ENCODE data around the gene MYT1. TPM values are rescaled to one million over a fixed set of nuclear protein-coding genes. Genes with fewer than 3 reads are reported as not detected.
"Not testable (repeated sequence)": the region's sequence is repeated elsewhere in the genome, so short reads cannot be mapped to it uniquely, and the experiment has no call there.

The MYT1 gene
- total RNA-seq, 1 experiment from 2014 or later: 7.1 TPM

GRCh38 chr20:64133951-64134407 lies 30.3 kb upstream of the MYT1 start (continued):
- TF ChIP-seq SRF (IDR thresholded peaks at IDR 0.05; ENCODE audit: low read depth) (no peak), ZFX (IDR thresholded peaks at IDR 0.05) (no peak)

DNA sequence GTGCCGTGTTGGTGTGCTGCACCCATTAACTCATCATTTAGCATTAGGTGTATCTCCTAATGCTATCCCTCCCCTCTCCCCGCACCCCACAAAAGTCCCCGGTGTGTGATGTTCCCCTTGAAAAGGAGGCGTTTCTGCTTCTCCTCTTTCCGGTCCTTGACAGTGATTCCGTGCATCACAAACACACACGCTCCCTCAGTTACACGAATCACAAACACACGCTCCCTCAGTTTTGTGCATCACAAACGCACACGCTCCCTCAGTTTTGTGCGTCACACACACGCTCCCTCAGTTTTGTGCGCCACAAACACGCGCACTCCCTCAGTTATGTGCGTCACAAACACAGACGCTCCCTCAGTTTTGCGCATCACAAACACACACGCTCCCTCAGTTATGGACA lies 29.5 kb upstream of the MYT1 start:
- intact Hi-C loops (cut with micrococcal nuclease); H3K9me3 ChIP-seq (ENCODE audit: control insufficient read depth in 1 of 2, insufficient read depth in 1 of 2, low read depth in 1 of 2, low read length in 2 of 2); POLR2A ChIA-PET; ATAC-seq; H3K9me2 ChIP-seq (ENCODE audit: insufficient read depth); BruUV-seq (replicated peaks); RAD21 ChIA-PET (ENCODE audit: low non-redundant PET in 1 of 2, low total read pairs in 2 of 2, uncharacterized antibody in 2 of 2, unreplicated experiment in 2 of 2); DNase-seq (ENCODE audit: low read depth, low spot score); H2AFZ ChIP-seq (ENCODE audit: low read depth, low read length, poor library complexity, severe bottlenecking); H3K4me1 ChIP-seq (ENCODE audit: control insufficient read depth in 1 of 2, insufficient read depth in 2 of 2, low read length in 2 of 2); H3K4me2 ChIP-seq (ENCODE audit: low read length); H3K36me3 ChIP-seq (ENCODE audit: control insufficient read depth in 1 of 2, insufficient read depth in 2 of 2, low read length in 2 of 2); H3K4me3 ChIP-seq (replicated peaks in 1 of 2; ENCODE audit: low read depth in 1 of 2, low read length in 2 of 2); H3K79me2 ChIP-seq (ENCODE audit: insufficient read depth, low read length); H3K27ac ChIP-seq (ENCODE audit: low read depth, low read length); CTCF ChIA-PET; H3K9ac ChIP-seq (ENCODE audit: low read length); H3K27me3 ChIP-seq (ENCODE audit: insufficient read depth, low read length); H4K20me1 ChIP-seq (ENCODE audit: insufficient read depth): not testable (repeated sequence)

- no peak overlapping the region for H3K9ac ChIP-seq (ENCODE audit: low read length)
- intact Hi-C loops (cut with micrococcal nuclease): no loop called here
- H3K79me2 ChIP-seq (ENCODE audit: insufficient read depth, low read length): no peaks in the 10 kb centered on the region
- ChIA-PET CTCF (no interaction called here), RAD21 (ENCODE audit: low non-redundant PET in 1 of 2, low total read pairs in 2 of 2, uncharacterized antibody in 2 of 2, unreplicated experiment in 2 of 2) (no interaction called here), POLR2A (no interaction called here)
- no peak overlapping the region for H3K27ac ChIP-seq (ENCODE audit: low read depth, low read length)
- no peak overlapping the region for H3K4me3 ChIP-seq (replicated peaks in 1 of 2; ENCODE audit: low read depth in 1 of 2, low read length in 2 of 2)
- DNase-seq (ENCODE audit: low read depth, low spot score) (no peak), ATAC-seq (no peak)
- TF ChIP-seq MAX (IDR thresholded peaks at IDR 0.05): no peak
- no peak for TF ChIP-seq SRF (IDR thresholded peaks at IDR 0.05; ENCODE audit: low read depth)
- no peaks in the 10 kb centered on the region for H3K36me3 ChIP-seq (ENCODE audit: control insufficient read depth in 1 of 2, insufficient read depth in 2 of 2, low read length in 2 of 2)
- no peaks in the 10 kb centered on the region for H4K20me1 ChIP-seq (ENCODE audit: insufficient read depth)
- no peak overlapping the region for H3K4me2 ChIP-seq (ENCODE audit: low read length)
- H3K4me1 ChIP-seq (ENCODE audit: control insufficient read depth in 1 of 2, insufficient read depth in 2 of 2, low read length in 2 of 2): no peaks in the 10 kb centered on the region
- H2AFZ ChIP-seq (ENCODE audit: low read depth, low read length, poor library complexity, severe bottlenecking): no peak overlapping the region
- no peaks in the 10 kb centered on the region for H3K9me3 ChIP-seq (ENCODE audit: control insufficient read depth in 1 of 2, insufficient read depth in 1 of 2, low read depth in 1 of 2, low read length in 2 of 2)
- H3K27me3 ChIP-seq (ENCODE audit: insufficient read depth, low read length): no peaks in the 10 kb centered on the region
- no peaks in the 10 kb centered on the region for H3K9me2 ChIP-seq (ENCODE audit: insufficient read depth)
- BruUV-seq (replicated peaks): no TSS peak
Measured at GRCh38 chr20:64136004-64136710, 28.1 kb upstream of the MYT1 start.

All from HCT116 (cell line).